Measurements from ENCODE around the gene RPL36. TPM values are rescaled to one million over a fixed set of nuclear protein-coding genes. Genes with fewer than 3 reads are reported as not detected.

The RPL36 gene
- total and polyA plus RNA-seq, 9 of the 15 experiments (the other 6 are each of a cell fraction or from before 2014, with no cell fraction given) = 350 to 3,412 (median 1,507) TPM

- TF ChIP-seq E2F8 (IDR thresholded peaks at IDR 0.05; ENCODE audit: low read depth, partially characterized antibody) (peak; percentile 89), MECOM (CRISPR knock-in tag; IDR thresholded peaks at IDR 0.05) (no peak), KLF10 (CRISPR knock-in tag; IDR thresholded peaks at IDR 0.05) (no peak), ZNF717 (CRISPR knock-in tag; IDR thresholded peaks at IDR 0.05) (no peak), SPI1 (IDR thresholded peaks at IDR 0.05; ENCODE audit: borderline replicate concordance, low read depth, low read length) (no peak), ELK3 (CRISPR knock-in tag; IDR thresholded peaks at IDR 0.05) (no peak), ZNF134 (CRISPR knock-in tag; conservative IDR thresholded peaks at IDR 0.05) (no peak), GTF2E2 (tag; IDR thresholded peaks at IDR 0.05) (no peak), ZNF407 (IDR thresholded peaks at IDR 0.05; ENCODE audit: low read depth) (no peak), ID3 (CRISPR knock-in tag; IDR thresholded peaks at IDR 0.05) (no peak), ID3 (tag; IDR thresholded peaks at IDR 0.05) (no peak), ZNF511 (CRISPR knock-in tag; IDR thresholded peaks at IDR 0.05) (peak; percentile 26; the same call in 1 of the 2 replicates)
Measured at GRCh38 chr19:5719961-5720790, 30.1 kb downstream of the RPL36 start, which contains the start of the genes CATSPERD and LONP1 (continued).

All from K562 (cell line).